HuH-7 (cell line): ENCODE measurements around the gene KCNV2.

Experiments
- DNase-seq: peaks from one replicate; pipeline ENCODE4 v3.0.0; 2011; ENCODE audit warnings: low spot score

Gene KCNV2

DNA sequence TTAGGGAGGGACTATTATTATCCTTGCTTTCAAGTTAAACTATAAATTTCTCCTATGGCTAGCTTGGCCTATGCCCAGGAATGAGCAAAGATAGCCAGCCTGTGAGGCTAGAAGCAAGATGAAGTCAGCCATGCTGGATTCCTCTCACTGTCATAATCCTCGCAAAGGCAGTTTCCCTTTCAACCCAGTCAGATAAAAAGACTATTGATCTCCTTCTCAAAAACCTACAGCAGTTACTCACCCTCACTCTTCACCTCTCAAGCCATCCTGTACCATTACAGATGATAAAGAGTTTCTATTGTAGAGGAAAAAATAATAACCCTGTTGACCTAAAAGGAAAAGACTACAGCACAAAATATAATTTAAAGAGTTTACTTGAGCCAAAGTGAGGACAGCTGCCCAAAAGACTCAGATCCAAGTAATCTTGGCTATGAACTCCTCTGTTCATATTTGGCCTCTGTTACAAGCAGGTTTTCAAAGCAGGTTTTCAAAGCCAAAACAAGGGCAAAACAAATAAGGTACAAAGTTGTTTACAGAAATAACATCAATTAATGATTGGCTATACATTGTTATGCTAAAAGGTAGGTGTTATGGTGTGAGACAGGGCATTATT lies 41.7 kb downstream of the KCNV2 start:
- DNase-seq: no peak

DNA sequence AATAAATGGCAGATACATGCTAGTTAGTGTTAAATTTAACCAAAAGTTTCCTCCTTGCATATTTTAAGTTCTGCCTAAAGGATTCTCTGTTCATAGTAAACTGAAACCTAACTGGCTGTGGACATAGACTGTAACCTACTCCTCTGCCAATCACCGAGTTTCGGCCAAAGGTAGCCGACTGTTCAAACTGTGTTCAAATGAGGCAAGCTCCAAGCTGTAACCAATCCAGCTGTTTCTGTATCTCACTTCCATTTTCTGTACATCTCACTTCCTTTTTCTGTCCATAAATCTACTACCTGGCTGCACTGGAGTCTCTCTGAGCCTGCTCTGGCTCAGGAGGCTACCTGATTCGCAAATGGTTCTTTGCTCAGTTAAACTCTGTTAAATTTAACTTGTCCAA lies 44.1 kb downstream of the KCNV2 start:
- no peak for DNase-seq

DNA sequence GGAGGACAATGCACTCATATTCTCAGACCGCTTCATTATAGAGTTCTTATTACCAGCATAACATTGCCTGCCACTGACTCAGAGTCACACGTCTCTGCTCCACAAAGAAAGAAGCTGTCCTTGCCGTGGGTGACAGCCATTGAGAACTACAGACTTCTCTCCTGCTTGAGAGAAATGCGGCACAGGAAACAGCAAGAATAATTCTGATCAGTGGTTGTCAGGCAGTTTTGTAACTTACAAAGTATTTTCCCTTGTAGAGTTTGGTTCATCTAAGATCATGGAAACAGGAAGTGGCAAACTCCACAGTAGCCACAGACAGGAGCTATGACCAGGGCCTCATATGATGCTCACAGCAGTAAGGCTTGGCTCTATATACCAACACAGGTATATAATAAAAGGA lies 47.0 kb downstream of the KCNV2 start:
- no peak for DNase-seq

DNA sequence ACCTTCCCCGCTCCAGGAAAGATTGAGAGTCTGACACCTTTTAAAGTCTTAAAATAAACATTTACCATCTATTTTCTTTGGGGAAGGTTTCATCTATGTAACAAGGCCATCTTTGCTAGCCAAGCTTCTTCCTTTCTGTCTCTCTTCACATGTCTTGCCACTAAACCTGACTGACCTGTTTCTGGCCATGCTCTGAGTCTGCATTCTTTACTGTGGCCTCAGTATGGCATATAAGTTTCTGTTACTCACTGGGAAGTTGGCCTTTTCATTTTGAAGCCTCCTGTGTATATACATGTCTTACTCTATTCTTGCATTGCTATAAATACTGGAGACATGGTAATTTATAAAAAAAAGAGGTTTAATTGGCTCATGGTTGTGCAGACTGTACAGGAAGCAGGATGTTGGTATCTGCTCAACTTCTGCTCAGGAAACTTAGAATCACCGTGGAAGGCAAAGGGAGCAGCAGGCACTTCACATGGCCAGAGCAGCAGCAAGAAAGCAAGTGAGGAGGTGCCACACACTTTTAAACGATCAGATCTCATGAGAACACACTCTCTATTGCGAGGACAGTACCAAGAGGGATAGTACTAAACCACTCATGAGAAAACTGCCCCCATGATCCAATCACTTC lies 48.1 kb downstream of the KCNV2 start:
- DNase-seq: no peak

DNA sequence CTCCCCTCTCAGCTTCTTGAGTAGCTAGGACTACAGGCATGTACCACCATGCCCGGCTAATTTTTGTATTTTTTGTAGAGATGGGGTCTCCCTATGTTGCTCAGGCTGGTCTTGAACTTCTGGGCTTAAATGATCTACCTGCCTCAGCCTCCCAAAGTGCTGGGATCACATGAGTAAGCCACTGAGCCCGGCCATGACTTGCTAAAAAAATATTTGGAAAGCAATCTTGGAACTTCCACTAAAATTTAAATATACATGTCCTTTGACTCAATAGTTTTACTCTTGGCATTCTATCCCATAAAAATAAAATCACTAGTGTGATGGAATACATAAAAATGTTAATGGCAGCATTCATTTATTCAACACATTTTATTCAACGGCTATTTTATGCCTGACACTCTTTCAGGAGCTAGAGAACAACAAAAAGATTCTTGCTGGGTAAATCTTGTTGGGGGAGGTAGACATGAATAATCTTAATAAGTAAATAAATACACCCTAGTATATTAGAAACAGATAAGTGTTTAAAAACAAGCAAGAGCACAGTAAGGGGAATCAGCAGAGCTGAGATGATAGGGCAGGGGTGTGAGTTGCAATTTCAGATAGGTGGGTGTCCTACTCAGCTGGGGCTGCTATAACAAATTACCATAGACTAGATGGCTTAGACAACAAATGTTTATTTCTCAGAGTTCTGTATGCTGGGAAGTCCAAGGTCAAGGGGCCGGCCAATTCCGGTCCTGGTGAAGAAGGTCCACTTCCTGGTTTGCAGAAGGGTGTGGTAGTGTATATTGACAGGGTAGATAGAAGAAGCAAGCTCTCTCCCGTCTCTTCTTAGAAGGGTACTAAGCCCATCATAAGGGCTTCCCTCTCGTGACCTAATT lies 50.7 kb downstream of the KCNV2 start:
- no peak for DNase-seq

DNA sequence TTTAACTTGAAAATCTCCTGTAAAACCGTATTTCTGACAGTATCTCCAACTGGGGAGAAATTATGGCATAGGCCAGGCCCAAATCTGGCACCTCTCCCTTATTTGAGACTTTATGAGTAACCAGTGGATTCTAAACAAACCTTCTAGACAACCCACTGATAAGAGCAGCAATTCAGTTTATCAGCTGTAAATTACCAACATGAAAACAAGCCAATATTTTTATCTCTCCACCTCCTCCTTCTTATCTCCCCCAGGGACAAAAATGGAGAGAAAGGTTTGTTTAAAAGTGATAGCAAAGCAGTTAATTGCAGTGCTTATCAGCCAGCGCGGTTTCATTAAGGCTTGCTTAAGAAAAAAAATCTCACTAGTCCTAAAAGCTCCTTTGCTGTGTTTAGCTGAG lies 53.8 kb downstream of the KCNV2 start:
- DNase-seq: peak; percentile 17

DNA sequence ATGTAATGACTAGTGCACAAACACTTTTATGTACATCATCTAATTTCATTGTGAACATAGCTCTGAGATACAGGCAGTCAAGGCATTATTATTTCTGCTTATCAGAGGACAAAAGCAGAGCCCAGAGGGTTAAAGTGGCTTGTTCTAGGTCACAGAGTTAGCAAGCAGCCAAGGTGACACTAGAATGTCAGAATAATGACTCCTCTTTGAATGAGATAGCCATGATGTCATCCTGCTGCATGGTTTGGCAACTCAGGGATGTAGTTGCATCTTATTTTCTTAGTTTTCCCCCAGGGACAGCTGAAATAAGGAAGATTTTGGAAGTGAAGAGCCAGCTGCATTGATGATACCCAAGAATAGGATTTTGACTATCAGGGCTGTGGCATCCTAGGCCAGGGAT lies 54.4 kb downstream of the KCNV2 start:
- DNase-seq: no peak

DNA sequence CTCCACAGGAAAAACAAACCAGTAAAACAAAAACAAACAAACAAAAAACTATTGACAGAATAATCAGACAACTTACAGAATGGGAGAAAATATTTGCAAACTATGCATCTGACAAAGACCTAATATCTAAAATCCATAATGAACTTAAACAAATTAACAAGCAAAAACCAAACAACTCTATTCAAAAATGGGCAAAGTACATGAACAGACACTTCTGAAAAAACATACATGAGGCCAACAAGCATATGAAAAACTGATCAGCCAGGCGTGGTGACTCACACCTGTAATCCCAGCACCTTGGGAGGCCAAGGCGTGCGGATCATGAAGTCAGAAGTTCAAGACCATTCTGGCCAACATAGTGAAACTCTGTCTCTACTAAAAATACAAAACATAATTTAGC lies 60.1 kb downstream of the KCNV2 start:
- DNase-seq: no peak

DNA sequence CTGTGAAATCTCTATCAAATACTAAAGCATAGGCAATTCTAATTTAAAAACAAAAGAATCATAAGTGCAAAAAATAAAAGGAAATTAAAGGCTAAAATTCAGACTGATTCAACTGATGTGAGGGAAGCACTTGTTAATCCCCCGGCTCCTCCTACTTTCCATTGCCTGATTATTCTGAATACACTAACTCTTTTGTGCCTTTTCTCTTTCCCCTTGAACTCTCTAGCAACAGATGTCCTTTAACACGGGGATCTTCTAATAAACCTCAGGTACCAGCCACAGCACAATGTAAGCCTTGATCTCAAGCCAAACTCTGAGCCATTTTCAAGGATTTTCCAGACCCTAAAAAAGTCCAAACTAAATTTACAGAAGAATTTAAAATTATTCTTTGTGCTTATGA lies 61.5 kb downstream of the KCNV2 start:
- no peak for DNase-seq
